ENCODE results near the gene HJV. TPM values are rescaled to one million over a fixed set of nuclear protein-coding genes. Genes with fewer than 3 reads are reported as not detected.
A peak's percentile ranks its signal among the peaks of the same experiment; 100 is the strongest.
"Not testable (repeated sequence)": the region's sequence is repeated elsewhere in the genome, so short reads cannot be mapped to it uniquely, and the experiment has no call there.

The HJV gene
- total RNA-seq, 2 donors from 2014 or later = not detected

DNA sequence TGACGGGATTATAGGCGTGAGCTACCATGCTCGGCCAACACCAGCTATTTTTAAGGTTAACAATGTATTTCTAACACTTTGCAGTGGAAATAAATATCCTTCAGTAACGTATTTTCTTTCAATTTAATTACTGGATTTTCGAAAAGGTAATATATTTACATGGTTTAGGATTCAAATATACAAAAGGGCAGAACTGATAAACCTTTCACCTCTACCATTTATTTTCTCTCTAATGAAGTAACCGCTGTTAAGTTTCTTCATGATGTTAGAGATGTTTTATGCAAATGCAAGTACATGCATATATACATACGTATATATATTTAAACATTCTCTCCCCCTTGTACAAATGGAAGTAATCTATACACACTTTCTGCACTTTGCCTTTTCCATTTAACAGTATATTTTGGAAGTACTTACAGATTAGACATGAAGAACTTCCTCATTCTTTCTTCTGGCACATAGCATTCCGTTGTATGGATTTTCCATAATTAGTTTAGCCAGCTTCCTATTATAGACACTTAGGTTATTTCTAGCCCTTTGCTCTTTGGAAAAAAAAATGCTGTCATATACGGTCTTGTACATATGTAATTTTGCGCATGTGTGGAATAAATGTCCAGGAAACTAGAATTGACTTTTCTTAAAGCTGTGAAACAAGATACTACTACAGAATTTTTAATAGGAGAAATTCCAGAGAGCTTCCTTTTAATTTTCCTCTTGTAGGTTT lies 14.9 kb upstream of the HJV start:
- H3K4me3 Mint-ChIP-seq = peak overlapping the region; percentile 87
- no peak for ATAC-seq
- no peaks in the 10 kb centered on the region for H3K9me3 ChIP-seq (ENCODE audit: control insufficient read depth, low read length, poor library complexity, severe bottlenecking)
- H3K27me3 Mint-ChIP-seq = peaks cover 5% of the 10 kb centered on the region
- H3K4me1 Mint-ChIP-seq = peaks cover 34% of the 10 kb centered on the region
- peak overlapping the region; percentile 94 for H3K27ac Mint-ChIP-seq
- no peaks in the 10 kb centered on the region for H3K36me3 Mint-ChIP-seq (ENCODE audit: low read depth)
- DNase-seq = no peak

DNA sequence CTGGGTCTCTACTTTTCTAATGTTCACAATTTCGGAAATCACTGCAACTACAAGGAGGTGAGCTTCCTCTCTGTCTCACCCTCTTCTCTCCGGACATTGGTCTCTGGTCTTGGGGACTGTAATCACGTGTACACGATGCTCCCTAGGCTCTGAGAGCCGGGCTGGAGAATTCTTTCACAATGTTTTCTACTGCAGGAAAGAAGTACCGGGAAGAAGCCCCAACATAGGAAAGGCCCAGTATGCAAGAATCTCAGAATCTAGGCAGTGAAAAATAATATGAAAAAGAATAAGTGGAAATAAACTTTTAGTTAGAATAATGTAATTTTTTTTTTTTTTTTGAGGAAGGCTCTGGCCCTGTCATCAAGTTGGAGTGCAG lies 13.5 kb upstream of the HJV start:
- H3K9me3 ChIP-seq (ENCODE audit: control insufficient read depth, low read length, poor library complexity, severe bottlenecking) = no peaks in the 10 kb centered on the region
- Mint-ChIP-seq H3K4me3 (peak overlapping the region; percentile 87), H3K4me1 (peaks cover 34% of the 10 kb centered on the region), H3K36me3 (ENCODE audit: low read depth) (no peaks in the 10 kb centered on the region), H3K27me3 (peaks cover 8% of the 10 kb centered on the region), H3K27ac (peak overlapping the region; percentile 94)
- ATAC-seq (no peak), DNase-seq (no peak)

DNA sequence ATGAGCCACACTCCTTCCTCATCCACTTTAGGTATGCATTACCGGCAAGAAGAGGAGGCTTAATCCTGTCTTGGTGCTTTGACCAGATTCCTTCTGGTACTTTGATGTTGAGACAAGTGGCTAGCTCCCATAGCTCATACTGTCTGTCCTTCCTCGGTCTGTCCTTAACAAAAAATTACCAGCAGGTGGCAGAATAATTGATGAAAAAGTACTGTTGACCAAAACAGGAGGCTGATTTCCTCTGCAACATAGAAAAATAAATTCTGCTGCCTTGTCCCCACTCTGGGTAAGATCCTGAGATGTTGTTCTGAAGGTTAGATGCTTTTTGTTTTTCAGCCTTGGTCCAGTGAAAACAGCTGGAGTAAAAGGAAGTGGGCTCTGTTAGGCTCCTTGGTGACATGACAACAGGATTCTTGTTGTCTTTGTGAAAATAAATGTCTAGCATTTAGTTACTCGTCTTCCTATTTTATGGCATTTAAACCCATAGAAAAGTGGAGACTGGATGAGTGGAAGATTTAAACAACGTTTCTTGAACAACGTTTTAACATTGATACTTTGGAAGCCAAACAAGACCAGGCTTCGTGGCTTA lies 11.2 kb upstream of the HJV start:
- DNase-seq = no peak
- Mint-ChIP-seq H3K27me3 (peaks cover 11% of the 10 kb centered on the region), H3K4me1 (peaks cover 26% of the 10 kb centered on the region), H3K36me3 (ENCODE audit: low read depth) (no peaks in the 10 kb centered on the region), H3K27ac (no peak overlapping the region), H3K4me3 (no peak overlapping the region)
- ATAC-seq = no peak
- H3K9me3 ChIP-seq (ENCODE audit: control insufficient read depth, low read length, poor library complexity, severe bottlenecking) = no peaks in the 10 kb centered on the region

DNA sequence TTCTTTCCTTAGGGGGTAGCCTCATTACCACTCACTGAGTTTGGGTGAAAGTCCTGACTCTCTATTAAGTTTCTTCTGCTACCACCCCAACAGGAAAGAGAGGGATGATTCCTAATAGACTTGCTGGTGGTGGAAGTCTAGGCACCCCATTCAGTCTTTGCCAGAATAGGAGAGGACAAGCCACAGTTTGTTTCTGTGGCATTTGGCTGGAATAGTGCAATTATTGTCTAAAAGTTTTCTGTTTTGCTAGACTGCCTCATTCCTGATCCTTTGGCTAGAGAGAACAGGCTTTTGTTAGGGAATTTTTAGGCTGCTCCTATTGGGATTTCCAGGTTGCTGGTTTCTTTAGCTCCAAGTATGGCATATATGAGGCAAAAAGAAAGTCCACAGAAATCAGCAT lies 9.9 kb upstream of the HJV start:
- H3K36me3 Mint-ChIP-seq (ENCODE audit: low read depth) = no peaks in the 10 kb centered on the region
- no peak for DNase-seq
- H3K4me1 Mint-ChIP-seq = peaks cover 14% of the 10 kb centered on the region
- ATAC-seq = no peak
- H3K27me3 Mint-ChIP-seq = peaks cover 11% of the 10 kb centered on the region
- H3K9me3 ChIP-seq (ENCODE audit: control insufficient read depth, low read length, poor library complexity, severe bottlenecking) = no peaks in the 10 kb centered on the region
- H3K27ac Mint-ChIP-seq = no peak overlapping the region
- H3K4me3 Mint-ChIP-seq = no peak overlapping the region

DNA sequence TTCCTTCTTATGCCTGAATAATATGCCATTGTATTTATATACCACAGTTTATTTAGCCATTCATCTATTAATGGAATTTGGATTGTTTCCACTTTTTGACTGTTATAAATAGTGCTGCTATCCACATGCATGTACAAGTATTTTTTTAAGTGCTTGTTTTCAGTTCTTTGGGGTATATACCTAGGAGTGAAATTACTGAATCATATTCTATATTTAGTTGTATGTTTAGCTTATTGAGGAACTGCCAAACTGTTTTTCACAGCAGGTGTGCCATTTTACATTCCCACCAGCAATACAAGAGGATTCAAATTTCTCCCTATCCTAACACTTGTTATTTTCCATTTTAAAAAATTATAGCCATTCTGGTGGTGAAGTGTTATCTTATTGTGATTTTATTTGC lies 7.6 kb upstream of the HJV start:
- no peaks in the 10 kb centered on the region for H3K9me3 ChIP-seq (ENCODE audit: control insufficient read depth, low read length, poor library complexity, severe bottlenecking)
- peaks cover 24% of the 10 kb centered on the region for H3K27me3 Mint-ChIP-seq
- ATAC-seq (no peak), DNase-seq (no peak)
- H3K4me1 Mint-ChIP-seq = peaks cover 4% of the 10 kb centered on the region
- no peak overlapping the region for H3K4me3 Mint-ChIP-seq
- no peak overlapping the region for H3K27ac Mint-ChIP-seq
- no peaks in the 10 kb centered on the region for H3K36me3 Mint-ChIP-seq (ENCODE audit: low read depth)

DNA sequence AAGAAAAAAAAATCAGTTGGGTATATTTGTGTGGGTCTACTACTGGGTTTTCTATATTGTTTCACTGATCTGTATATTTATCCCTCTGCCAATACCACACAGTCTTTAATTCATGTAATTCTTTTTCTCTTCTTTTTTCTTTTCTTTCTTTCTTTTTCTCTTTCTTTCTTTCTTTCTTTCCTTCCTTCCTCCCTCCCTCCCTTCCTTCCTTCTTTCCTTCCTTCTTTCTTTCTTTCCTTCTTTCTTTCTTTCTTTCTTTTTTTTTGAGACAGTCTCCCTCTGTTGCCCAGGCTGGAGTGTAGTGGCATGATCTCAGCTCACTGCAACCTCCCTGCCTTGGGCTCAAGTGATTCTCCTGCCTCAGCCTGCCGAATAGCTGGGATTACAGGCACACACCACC lies 5.1 kb upstream of the HJV start:
- H3K9me3 ChIP-seq (ENCODE audit: control insufficient read depth, low read length, poor library complexity, severe bottlenecking); DNase-seq; H3K4me1 Mint-ChIP-seq; H3K27ac Mint-ChIP-seq; ATAC-seq; H3K36me3 Mint-ChIP-seq (ENCODE audit: low read depth); H3K4me3 Mint-ChIP-seq: not testable (repeated sequence)
- H3K27me3 Mint-ChIP-seq = peaks cover 26% of the 10 kb centered on the region

DNA sequence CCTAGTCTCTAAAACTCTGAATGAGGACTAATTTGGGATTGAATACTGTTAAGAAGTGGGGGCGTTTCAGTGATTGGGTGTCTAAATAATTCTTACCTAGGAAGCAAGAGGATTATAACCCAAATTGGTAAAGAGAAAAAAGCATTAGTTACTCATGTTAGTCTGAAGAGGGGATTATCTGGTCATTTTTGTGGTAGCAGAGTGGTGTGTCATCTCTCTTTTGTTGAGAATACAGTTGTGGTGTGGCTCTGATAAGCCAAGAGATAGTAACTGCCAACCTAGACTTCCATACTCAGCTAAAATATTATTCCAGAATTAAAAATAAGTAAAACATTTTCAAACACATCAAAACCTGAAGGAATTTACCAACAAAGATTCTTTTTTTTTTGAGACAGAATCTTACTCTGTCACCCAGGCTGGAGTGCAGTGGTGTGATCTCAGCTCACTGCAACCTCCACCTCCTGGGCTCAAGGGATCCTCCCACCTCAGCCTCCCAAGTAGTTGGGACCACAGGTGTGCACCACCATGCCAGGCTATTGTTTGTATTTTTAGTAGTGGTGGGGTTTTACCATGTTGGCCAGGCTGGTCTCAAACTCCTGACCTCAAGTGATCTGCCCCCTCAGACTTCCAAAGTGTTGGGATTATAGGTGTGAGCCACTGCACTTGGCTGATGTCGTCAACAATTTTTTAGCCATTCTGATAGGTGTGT lies 4.4 kb upstream of the HJV start:
- not testable (repeated sequence) for DNase-seq; ATAC-seq; H3K9me3 ChIP-seq (ENCODE audit: control insufficient read depth, low read length, poor library complexity, severe bottlenecking); H3K4me3 Mint-ChIP-seq; H3K27ac Mint-ChIP-seq; H3K4me1 Mint-ChIP-seq; H3K36me3 Mint-ChIP-seq (ENCODE audit: low read depth)
- peaks cover 33% of the 10 kb centered on the region for H3K27me3 Mint-ChIP-seq

DNA sequence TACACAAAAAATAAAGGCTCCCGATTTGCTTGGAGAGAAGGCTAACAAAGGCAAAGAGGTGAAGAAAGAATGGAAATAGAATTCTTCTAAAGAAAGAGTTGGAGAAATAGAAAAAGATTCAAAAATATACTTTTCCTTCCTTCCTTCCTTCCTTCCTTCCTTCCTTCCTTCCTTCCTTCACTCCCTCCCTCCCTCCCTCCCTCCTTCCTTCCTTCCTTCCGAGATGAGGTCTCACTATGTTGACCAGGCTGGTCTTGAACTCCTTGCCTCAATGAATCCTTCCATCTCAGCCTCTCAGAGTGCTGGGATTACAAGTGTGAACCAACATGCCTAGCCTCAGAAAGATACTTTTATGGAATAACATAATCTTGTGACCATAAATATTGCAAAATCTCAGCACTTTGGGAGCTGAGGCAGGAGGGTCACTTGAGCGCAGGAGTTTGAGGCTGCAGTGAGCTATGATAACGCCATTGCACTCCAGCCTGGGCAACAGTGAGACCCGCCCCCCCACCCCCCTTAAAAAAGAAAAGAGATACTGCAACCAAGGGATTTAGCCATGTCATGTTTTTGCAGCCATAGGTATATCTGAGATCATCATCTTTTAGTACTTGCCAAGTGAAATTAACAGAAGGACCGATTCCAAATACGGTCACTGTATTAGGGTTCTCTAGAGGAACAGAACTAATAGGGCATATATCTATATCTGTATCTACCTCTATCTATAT lies 1.0 kb upstream of the HJV start:
- peaks cover 12% of the 10 kb centered on the region for H3K36me3 Mint-ChIP-seq (ENCODE audit: low read depth)

DNA sequence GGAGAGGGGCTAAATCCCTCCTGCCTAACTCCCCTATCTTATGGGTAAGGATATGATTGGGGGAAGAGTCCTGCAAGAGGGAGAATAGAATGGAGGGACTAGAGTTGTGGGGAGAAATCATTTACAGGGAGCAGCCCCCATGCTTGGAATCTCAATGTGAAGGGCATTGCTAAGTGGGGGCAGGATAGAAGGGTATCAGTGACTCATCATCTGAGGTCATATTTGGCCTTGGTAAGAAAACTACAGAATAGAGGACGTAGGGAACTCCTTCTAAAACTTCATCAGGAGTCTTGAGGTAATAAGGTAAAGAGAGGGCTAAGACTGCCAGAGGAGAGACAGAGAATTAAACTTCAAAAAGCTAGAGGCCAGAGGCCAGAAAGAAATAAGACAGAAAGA lies 487 bp downstream of the HJV start:
- Mint-ChIP-seq H3K27ac (peak overlapping the region; percentile 67), H3K4me1 (peaks cover 14% of the 10 kb centered on the region), H3K27me3 (peaks cover 67% of the 10 kb centered on the region), H3K4me3 (peak overlapping the region; percentile 28), H3K36me3 (ENCODE audit: low read depth) (peaks cover 12% of the 10 kb centered on the region)
- DNase-seq (no peak), ATAC-seq (no peak)
- no peaks in the 10 kb centered on the region for H3K9me3 ChIP-seq (ENCODE audit: control insufficient read depth, low read length, poor library complexity, severe bottlenecking)

More for the DNA sequence above, 1.0 kb upstream of the HJV start:
- Mint-ChIP-seq H3K27ac (no peak overlapping the region), H3K4me1 (peaks cover 14% of the 10 kb centered on the region), H3K27me3 (peaks cover 57% of the 10 kb centered on the region), H3K4me3 (no peak overlapping the region)
- DNase-seq = no peak
- no peaks in the 10 kb centered on the region for H3K9me3 ChIP-seq (ENCODE audit: control insufficient read depth, low read length, poor library complexity, severe bottlenecking)
- no peak for ATAC-seq

DNA sequence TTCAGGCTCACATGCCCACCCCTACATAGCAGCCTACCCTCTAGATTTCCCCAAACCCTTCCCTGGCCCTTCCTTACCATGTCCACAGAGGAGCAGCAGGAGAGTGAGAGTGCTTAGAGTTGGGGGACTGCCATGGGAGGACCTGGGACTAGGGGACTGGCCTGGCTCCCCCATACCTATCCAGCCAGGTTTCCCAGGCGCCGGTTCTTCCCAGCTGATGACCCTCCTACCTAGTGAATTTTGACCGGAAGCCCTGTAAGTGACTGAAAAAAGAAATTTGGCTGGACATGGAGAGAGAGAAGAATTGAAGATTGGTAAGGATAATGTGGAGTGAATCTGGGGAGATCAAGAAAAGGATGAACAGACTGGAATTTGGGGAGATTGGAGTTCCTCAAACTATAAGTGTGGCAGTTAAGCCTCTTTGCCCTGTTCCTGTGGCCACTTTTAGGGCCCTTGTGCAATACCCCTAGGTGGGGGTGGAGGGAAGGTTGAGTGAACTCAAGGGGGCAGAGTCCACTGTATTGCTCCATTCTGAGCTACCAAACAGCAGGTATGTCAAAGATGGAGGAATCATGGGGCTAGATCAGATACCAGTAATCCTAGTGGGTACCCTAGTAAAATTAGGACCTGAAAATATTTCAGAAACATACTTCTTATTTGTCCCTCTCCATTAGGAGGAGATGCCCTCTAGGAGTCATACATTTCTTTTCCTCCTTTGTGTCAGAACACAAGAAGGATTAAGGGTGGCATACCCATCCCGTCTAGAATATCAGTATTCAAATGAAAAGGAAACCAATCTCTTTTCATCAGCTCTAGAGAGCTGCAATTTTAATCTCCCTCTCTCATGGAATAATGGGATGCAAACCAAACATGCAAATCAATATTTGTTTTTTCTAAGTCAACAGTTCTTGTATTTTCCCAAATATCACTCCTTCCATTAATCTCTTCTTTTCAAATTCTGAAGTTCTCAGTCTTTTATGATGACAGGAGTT lies 1.2 kb downstream of the HJV start:
- no peaks in the 10 kb centered on the region for H3K9me3 ChIP-seq (ENCODE audit: control insufficient read depth, low read length, poor library complexity, severe bottlenecking)
- peaks cover 14% of the 10 kb centered on the region for H3K4me1 Mint-ChIP-seq
- H3K4me3 Mint-ChIP-seq = no peak overlapping the region
- H3K27me3 Mint-ChIP-seq = peaks cover 61% of the 10 kb centered on the region
- H3K27ac Mint-ChIP-seq = peak overlapping the region; percentile 67
- DNase-seq (no peak), ATAC-seq (no peak)
- H3K36me3 Mint-ChIP-seq (ENCODE audit: low read depth) = peaks cover 12% of the 10 kb centered on the region

DNA sequence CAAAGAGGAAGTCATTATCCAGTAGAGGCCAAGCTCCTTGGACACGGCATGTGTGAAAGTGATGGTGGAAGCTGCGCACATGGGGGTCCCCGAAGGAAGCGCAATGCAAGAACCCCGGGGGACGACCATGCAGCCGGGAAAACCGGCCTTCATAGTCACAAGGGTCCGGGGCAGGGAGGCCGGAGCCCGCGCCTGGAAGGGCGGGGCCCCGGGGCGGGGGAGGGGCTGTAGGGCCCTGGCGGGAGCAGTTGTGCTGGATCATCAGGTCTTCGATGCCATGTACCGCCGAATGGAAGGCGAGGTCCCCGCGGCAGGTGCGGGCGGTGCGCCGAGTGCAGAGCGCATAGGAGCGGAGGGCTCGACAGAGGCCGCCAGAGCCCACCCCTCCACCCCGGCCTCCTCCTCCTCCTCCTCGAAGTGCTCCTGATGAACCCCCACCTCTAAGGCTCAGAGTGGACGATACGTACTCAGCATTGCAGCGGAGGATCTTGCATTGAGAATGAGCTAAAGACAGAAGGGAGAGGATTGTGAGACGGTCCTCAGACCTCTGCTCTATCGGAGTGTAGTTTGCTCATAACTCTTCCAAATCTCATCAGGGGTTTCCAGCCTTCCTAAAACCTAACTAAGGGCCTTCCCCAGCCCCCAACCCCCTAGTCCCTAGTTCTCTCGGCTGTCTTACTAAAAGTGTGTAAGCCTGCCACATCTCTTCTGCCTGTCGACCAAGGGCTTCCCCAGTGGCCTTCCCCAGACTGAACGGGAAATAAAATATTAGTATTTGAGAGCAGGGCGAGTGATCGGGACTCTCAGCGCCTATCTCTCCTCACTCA lies 2.1 kb downstream of the HJV start:
- DNase-seq (no peak), ATAC-seq (peak; percentile 32)
- peaks cover 14% of the 10 kb centered on the region for H3K4me1 Mint-ChIP-seq
- peaks cover 54% of the 10 kb centered on the region for H3K27me3 Mint-ChIP-seq
- H3K27ac Mint-ChIP-seq = no peak overlapping the region
- peaks cover 12% of the 10 kb centered on the region for H3K36me3 Mint-ChIP-seq (ENCODE audit: low read depth)
- peak overlapping the region; percentile 78 for H3K4me3 Mint-ChIP-seq
- H3K9me3 ChIP-seq (ENCODE audit: control insufficient read depth, low read length, poor library complexity, severe bottlenecking) = no peaks in the 10 kb centered on the region

DNA sequence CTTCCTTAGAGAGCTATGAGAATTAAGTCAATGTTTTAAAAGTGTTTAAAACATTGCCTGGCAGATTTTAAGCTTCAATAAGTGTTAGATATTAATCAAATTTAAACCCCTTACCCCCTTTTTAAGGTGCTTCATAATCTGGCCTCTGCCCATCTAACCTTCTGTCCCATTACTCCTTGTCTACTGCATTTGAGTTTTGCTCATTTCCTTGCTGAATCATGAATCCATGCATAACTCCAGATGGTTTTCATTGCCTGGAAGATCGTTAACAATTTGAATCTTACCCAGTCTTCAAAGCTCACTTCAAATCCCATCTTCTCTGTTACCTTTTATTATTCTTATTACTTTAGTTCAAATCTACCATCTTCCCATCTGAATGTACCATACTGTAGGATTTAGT lies 4.6 kb downstream of the HJV start:
- Mint-ChIP-seq H3K4me3 (no peak overlapping the region), H3K27ac (no peak overlapping the region), H3K36me3 (ENCODE audit: low read depth) (peaks cover 12% of the 10 kb centered on the region), H3K4me1 (peaks cover 19% of the 10 kb centered on the region), H3K27me3 (peaks cover 50% of the 10 kb centered on the region)
- H3K9me3 ChIP-seq (ENCODE audit: control insufficient read depth, low read length, poor library complexity, severe bottlenecking) = no peaks in the 10 kb centered on the region
- DNase-seq (no peak), ATAC-seq (no peak)
